Fibroblast of villous mesenchyme (primary cell): Measurements from ENCODE around the gene PLA2G2C. TPM values are rescaled to one million over a fixed set of nuclear protein-coding genes. Genes with fewer than 3 reads are reported as not detected.

Experiments
- DNase-seq: peaks from one replicate; pipeline ENCODE4 v3.0.0-alpha.2; 2010; ENCODE audit warnings: low read depth
- H3K4me3 ChIP-seq: 2 replicates; pipeline ENCODE4 v1.5.1; 2011; ENCODE audit warnings: low read depth, mild to moderate bottlenecking, low read length
- CTCF ChIP-seq: IDR thresholded peaks from 2 replicates; pipeline ENCODE4 v1.5.1; 2012; ENCODE audit warnings: low read depth, mild to moderate bottlenecking, low read length; ENCODE audit not compliant: insufficient read depth
- total RNA-seq: library from RNA; depleted of rRNA; stranded (reverse); fragments of >200 nt; gene quantifications from 2 replicates; pipeline ENCODE4 v1.2.3, GENCODE V29; 2012

Gene PLA2G2C
- total RNA-seq, 1 donor = not detected

GRCh38 chr1:20150326-20150705, 36.0 kb downstream of the PLA2G2C start:
- DNase-seq = no peak
- no peak overlapping the region for H3K4me3 ChIP-seq
- no peak for TF ChIP-seq CTCF

- no peak for DNase-seq
- no peak overlapping the region for H3K4me3 ChIP-seq
- no peak for TF ChIP-seq CTCF
Observed at GRCh38 chr1:20149601-20150325, 36.6 kb downstream of the PLA2G2C start.

- H3K4me3 ChIP-seq = no peak overlapping the region
- TF ChIP-seq CTCF = no peak
- DNase-seq = no peak
Observed at GRCh38 chr1:20148571-20149500, 37.5 kb downstream of the PLA2G2C start.

- H3K4me3 ChIP-seq = no peak overlapping the region
- no peak for DNase-seq
- no peak for TF ChIP-seq CTCF
Observed at GRCh38 chr1:20147846-20148570, 38.3 kb downstream of the PLA2G2C start.

- H3K4me3 ChIP-seq = no peak overlapping the region
- DNase-seq = no peak
- no peak for TF ChIP-seq CTCF
Observed at GRCh38 chr1:20143734-20144565, 42.4 kb downstream of the PLA2G2C start.

GRCh38 chr1:20143318-20143717, 43.0 kb downstream of the PLA2G2C start:
- no peak overlapping the region for H3K4me3 ChIP-seq
- DNase-seq = no peak
- no peak for TF ChIP-seq CTCF
